Calu3 (cell line): ENCODE results near the gene RTL9. TPM values are rescaled to one million over a fixed set of nuclear protein-coding genes. Genes with fewer than 3 reads are reported as not detected.

Source experiments
- BruUV-seq: library from RNA; stranded (reverse); fragments of 400-500 nt; replicated peaks from 2 replicates; lab custom pipeline; 2021; lab: Mats Ljungman, UMichigan
- CTCF ChIA-PET: fragments of 300-600 bp; sonication (Branson Sonifier 250); formaldehyde crosslinking; loops from one replicate; lab custom pipeline; 2022; ENCODE audit warnings: antibody characterized with exemption; lab: Charles Lee
- DNase-seq: peaks from one replicate; pipeline ENCODE4 v3.0.0; 2022
- H3K27ac Mint-ChIP-seq: one replicate; pipeline ENCODE4 v1.8.0; 2022; ENCODE audit warnings: mixed read lengths; ENCODE audit not compliant: unreplicated experiment
- H3K27me3 Mint-ChIP-seq: one replicate; pipeline ENCODE4 v1.8.0; 2022; ENCODE audit warnings: mixed read lengths; ENCODE audit not compliant: unreplicated experiment
- H3K36me3 Mint-ChIP-seq: one replicate; pipeline ENCODE4 v1.8.0; 2022; ENCODE audit warnings: mild to moderate bottlenecking, moderate library complexity, mixed read lengths; ENCODE audit not compliant: insufficient read depth, unreplicated experiment
- H3K4me1 Mint-ChIP-seq: one replicate; pipeline ENCODE4 v1.8.0; 2022; ENCODE audit warnings: mild to moderate bottlenecking, low read depth, mixed read lengths; ENCODE audit not compliant: unreplicated experiment
- H3K4me3 Mint-ChIP-seq: one replicate; pipeline ENCODE4 v1.8.0; 2022; ENCODE audit warnings: mild to moderate bottlenecking, low read depth, moderate library complexity, mixed read lengths; ENCODE audit not compliant: unreplicated experiment
- H3K9me3 Mint-ChIP-seq: one replicate; pipeline ENCODE4 v1.8.0; 2022; ENCODE audit warnings: low read depth, mixed read lengths; ENCODE audit not compliant: unreplicated experiment
- intact Hi-C: fragments of 100-400 bp; cut with micrococcal nuclease; formaldehyde crosslinking; loops from one replicate; pipeline ENCODE4 v1.10.0; 2022; ENCODE audit not compliant: unreplicated experiment
- total RNA-seq: library from RNA; stranded (reverse); gene quantifications from 2 replicates; pipeline ENCODE4 v1.2.3, GENCODE V29; 2022
- TF ChIP-seq, protein P1 (sequence below): fragments of 200-600 bp; IDR thresholded peaks from one replicate; pipeline ENCODE4 v1.8.0; 2022; ENCODE audit warnings: antibody characterized with exemption; ENCODE audit not compliant: unreplicated experiment

RTL9 gene
- total RNA-seq, 1 experiment from 2014 or later, result not detected

GRCh38 chrX:110394651-110395050 is 36.0 kb downstream of the RTL9 start:
- Mint-ChIP-seq H3K27me3 (no peaks in the 10 kb centered on the region), H3K27ac (no peak overlapping the region), H3K36me3 (no peaks in the 10 kb centered on the region), H3K4me3 (no peak overlapping the region), H3K9me3 (no peaks in the 10 kb centered on the region), H3K4me1 (peaks cover 25% of the 10 kb centered on the region)
- no TSS peak for BruUV-seq
- DNase-seq, result no peak
- TF ChIP-seq, protein P1, sequence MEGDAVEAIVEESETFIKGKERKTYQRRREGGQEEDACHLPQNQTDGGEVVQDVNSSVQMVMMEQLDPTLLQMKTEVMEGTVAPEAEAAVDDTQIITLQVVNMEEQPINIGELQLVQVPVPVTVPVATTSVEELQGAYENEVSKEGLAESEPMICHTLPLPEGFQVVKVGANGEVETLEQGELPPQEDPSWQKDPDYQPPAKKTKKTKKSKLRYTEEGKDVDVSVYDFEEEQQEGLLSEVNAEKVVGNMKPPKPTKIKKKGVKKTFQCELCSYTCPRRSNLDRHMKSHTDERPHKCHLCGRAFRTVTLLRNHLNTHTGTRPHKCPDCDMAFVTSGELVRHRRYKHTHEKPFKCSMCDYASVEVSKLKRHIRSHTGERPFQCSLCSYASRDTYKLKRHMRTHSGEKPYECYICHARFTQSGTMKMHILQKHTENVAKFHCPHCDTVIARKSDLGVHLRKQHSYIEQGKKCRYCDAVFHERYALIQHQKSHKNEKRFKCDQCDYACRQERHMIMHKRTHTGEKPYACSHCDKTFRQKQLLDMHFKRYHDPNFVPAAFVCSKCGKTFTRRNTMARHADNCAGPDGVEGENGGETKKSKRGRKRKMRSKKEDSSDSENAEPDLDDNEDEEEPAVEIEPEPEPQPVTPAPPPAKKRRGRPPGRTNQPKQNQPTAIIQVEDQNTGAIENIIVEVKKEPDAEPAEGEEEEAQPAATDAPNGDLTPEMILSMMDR, result no peak
- intact Hi-C loops, result no loop called here
- CTCF ChIA-PET, result interaction anchor here (0.6 to 1.4 kb wide), 2 partner anchors 156 to 162 kb away, joined by 3 to 4 read pairs; no protein-coding TSS in a partner anchor

DNA sequence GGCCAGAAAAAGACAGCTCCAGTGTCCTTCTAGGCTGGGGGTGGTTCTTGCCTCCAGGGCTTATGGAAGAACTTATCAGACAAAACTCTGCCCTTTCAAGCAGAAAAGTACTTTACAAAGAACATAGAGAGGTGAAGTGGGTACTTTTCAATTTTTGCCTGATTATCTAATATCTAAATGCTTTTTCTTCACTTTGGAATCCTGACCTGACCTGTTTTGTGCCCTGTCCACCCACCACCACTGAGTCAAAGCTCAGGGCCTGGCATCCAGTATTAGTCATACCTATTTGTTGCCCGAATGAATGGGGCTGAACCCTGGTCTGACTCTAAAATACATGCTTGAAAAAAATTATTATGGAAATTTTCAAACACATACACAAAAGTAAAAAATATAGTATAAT is 37.2 kb downstream of the RTL9 start:
- Mint-ChIP-seq H3K4me1 (peaks cover 25% of the 10 kb centered on the region), H3K4me3 (no peak overlapping the region), H3K27ac (no peak overlapping the region), H3K36me3 (no peaks in the 10 kb centered on the region), H3K27me3 (no peaks in the 10 kb centered on the region), H3K9me3 (no peaks in the 10 kb centered on the region)
- BruUV-seq, result no TSS peak
- CTCF ChIA-PET, result interaction anchor here (1.4 kb wide), 1 partner anchor 157 kb away, joined by 4 read pairs; no protein-coding TSS in a partner anchor
- no peak for DNase-seq
- intact Hi-C loops, result no loop called here
- TF ChIP-seq, protein P1, result no peak

GRCh38 chrX:110396735-110397134 is 38.1 kb downstream of the RTL9 start:
- no peak for DNase-seq
- H3K27ac Mint-ChIP-seq, result no peak overlapping the region
- no TSS peak for BruUV-seq
- H3K4me3 Mint-ChIP-seq, result no peak overlapping the region
- H3K4me1 Mint-ChIP-seq, result peaks cover 25% of the 10 kb centered on the region
- intact Hi-C loops, result no loop called here
- H3K9me3 Mint-ChIP-seq, result no peaks in the 10 kb centered on the region
- CTCF ChIA-PET, result interaction anchor here (0.5 kb wide), 1 partner anchor 1787 kb away, joined by 3 read pairs; no protein-coding TSS in a partner anchor
- H3K27me3 Mint-ChIP-seq, result no peaks in the 10 kb centered on the region
- TF ChIP-seq, protein P1, result no peak
- H3K36me3 Mint-ChIP-seq, result no peaks in the 10 kb centered on the region

- no peaks in the 10 kb centered on the region for H3K9me3 Mint-ChIP-seq
- intact Hi-C loops, result no loop called here
- CTCF ChIA-PET, result interaction anchor here (0.5 kb wide), 1 partner anchor 1788 kb away, joined by 3 read pairs; no protein-coding TSS in a partner anchor
- no peaks in the 10 kb centered on the region for H3K27me3 Mint-ChIP-seq
- TF ChIP-seq, protein P1, result no peak
- DNase-seq, result no peak
- no peak overlapping the region for H3K27ac Mint-ChIP-seq
- H3K4me1 Mint-ChIP-seq, result peaks cover 31% of the 10 kb centered on the region
- BruUV-seq, result no TSS peak
- H3K36me3 Mint-ChIP-seq, result no peaks in the 10 kb centered on the region
- no peak overlapping the region for H3K4me3 Mint-ChIP-seq
These were observed 38.7 kb downstream of the RTL9 start for GRCh38 chrX:110397339-110397738.
